Activated CD8-positive, alpha-beta T cell treated with anti-CD3 and anti-CD28 coated beads for 36 hours (primary cell): ENCODE results near the gene HIBCH. TPM values are rescaled to one million over a fixed set of nuclear protein-coding genes. Genes with fewer than 3 reads are reported as not detected.

Experiments
- ATAC-seq: fragments of 200-7000 bp; cut with Tn5 transposase; one replicate; pipeline ENCODE4 v1.10.0; 2021; ENCODE audit warnings: mild to moderate bottlenecking, moderate library complexity
- CTCF ChIA-PET: fragments of 350-600 bp; sonication (Branson Sonifier 250); formaldehyde crosslinking; loops from one replicate; lab custom pipeline; 2021; ENCODE audit warnings: antibody characterized with exemption; lab: Charles Lee
- POLR2A ChIA-PET: fragments of 350-600 bp; sonication (Branson Sonifier 250); formaldehyde crosslinking; loops from one replicate; lab custom pipeline; 2021; ENCODE audit warnings: antibody characterized with exemption; lab: Charles Lee
- DNase-seq: peaks from one replicate; pipeline ENCODE4 v3.0.0-alpha.2; 2020
- H3K27ac Mint-ChIP-seq: one replicate; pipeline ENCODE4 v1.8.0; 2021; ENCODE audit warnings: mild to moderate bottlenecking, mixed read lengths
- H3K27me3 Mint-ChIP-seq: one replicate; pipeline ENCODE4 v1.8.0; 2021; ENCODE audit warnings: mixed read lengths
- H3K36me3 Mint-ChIP-seq: one replicate; pipeline ENCODE4 v1.8.0; 2021; ENCODE audit warnings: low read depth, mixed read lengths
- H3K4me1 Mint-ChIP-seq: one replicate; pipeline ENCODE4 v1.8.0; 2021; ENCODE audit warnings: low read depth, mixed read lengths
- H3K4me3 Mint-ChIP-seq: one replicate; pipeline ENCODE4 v1.8.0; 2021; ENCODE audit warnings: mild to moderate bottlenecking, moderate library complexity, mixed read lengths
- H3K9me3 Mint-ChIP-seq: one replicate; pipeline ENCODE4 v1.8.0; 2021; ENCODE audit warnings: mixed read lengths
- intact Hi-C: fragments of 100-400 bp; cut with micrococcal nuclease; formaldehyde crosslinking; loops from one replicate; pipeline ENCODE4 v1.10.0; 2022
- total RNA-seq, 2 experiments: library from RNA; stranded (reverse); gene quantifications; one replicate each; pipeline ENCODE4 v1.2.3, GENCODE V29; 2021
- TF ChIP-seq, protein P1 (sequence below): fragments of 200-600 bp; IDR thresholded peaks from one replicate; pipeline ENCODE4 v1.8.0; 2022; ENCODE audit warnings: antibody characterized with exemption, mild to moderate bottlenecking

The HIBCH gene
- total RNA-seq, 2 experiments from 2014 or later: 17.6 to 19.3 TPM

DNA sequence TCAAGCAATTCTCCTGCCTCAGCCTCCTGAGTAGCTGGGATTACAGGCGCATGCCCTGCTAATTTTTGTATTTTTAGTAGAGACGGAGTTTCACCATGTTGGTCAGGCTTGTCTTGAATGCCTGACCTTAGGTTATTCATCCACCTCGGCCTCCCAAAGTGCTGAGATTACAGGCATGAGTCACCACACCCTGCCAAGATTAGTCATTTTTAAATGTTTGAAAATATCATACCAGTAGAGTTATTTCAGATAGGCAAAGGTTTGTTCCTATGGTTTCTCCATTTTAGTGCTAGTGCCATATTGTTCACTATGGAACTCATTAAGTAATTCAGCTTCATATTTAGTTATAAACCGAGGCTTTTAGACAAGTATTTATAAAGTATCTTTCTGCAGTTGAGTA lies 52.3 kb downstream of the HIBCH start:
- H3K27me3 Mint-ChIP-seq: no peaks in the 10 kb centered on the region
- intact Hi-C loops: no loop called here
- peaks cover 29% of the 10 kb centered on the region for H3K36me3 Mint-ChIP-seq
- TF ChIP-seq, protein P1, sequence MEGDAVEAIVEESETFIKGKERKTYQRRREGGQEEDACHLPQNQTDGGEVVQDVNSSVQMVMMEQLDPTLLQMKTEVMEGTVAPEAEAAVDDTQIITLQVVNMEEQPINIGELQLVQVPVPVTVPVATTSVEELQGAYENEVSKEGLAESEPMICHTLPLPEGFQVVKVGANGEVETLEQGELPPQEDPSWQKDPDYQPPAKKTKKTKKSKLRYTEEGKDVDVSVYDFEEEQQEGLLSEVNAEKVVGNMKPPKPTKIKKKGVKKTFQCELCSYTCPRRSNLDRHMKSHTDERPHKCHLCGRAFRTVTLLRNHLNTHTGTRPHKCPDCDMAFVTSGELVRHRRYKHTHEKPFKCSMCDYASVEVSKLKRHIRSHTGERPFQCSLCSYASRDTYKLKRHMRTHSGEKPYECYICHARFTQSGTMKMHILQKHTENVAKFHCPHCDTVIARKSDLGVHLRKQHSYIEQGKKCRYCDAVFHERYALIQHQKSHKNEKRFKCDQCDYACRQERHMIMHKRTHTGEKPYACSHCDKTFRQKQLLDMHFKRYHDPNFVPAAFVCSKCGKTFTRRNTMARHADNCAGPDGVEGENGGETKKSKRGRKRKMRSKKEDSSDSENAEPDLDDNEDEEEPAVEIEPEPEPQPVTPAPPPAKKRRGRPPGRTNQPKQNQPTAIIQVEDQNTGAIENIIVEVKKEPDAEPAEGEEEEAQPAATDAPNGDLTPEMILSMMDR: no peak
- no peak overlapping the region for H3K4me3 Mint-ChIP-seq
- ChIA-PET POLR2A (no interaction called here), CTCF (interaction anchor here (0.8 kb wide), 1 partner anchor 9 kb away, joined by 3 read pairs; no protein-coding TSS in a partner anchor)
- DNase-seq (no peak), ATAC-seq (no peak)
- no peaks in the 10 kb centered on the region for H3K9me3 Mint-ChIP-seq
- no peak overlapping the region for H3K27ac Mint-ChIP-seq
- no peaks in the 10 kb centered on the region for H3K4me1 Mint-ChIP-seq

DNA sequence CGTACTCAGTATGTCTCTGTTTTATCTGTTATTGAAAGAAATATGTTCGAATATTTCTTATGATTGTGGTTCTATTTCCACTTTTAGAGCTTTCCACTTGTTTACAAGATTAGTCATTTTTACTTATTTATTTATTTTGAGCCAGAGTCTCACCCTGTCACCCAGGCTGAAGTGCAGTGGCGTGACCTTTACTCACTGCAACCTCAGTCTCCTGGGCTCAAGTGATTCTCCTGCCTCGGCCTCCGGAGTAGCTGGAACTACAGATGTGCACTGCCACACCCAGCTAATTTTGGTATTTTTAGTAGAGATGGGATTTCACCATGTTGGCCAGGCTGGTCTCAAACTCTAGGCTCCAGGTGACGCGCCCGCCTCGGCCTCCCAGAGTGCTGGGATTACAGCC lies 53.3 kb downstream of the HIBCH start:
- Mint-ChIP-seq H3K27ac (no peak overlapping the region), H3K27me3 (no peaks in the 10 kb centered on the region), H3K9me3 (no peaks in the 10 kb centered on the region), H3K4me1 (no peaks in the 10 kb centered on the region), H3K4me3 (no peak overlapping the region), H3K36me3 (peaks cover 22% of the 10 kb centered on the region)
- TF ChIP-seq, protein P1: no peak
- intact Hi-C loops: no loop called here
- ATAC-seq: no peak
- CTCF ChIA-PET: interaction anchor here (1.3 kb wide), 1 partner anchor 10 kb away, joined by 4 read pairs; no protein-coding TSS in a partner anchor
- POLR2A ChIA-PET: interaction anchor here (0.6 kb wide), 1 partner anchor 26 kb away, joined by 4 read pairs; no protein-coding TSS in a partner anchor
- DNase-seq: no peak

DNA sequence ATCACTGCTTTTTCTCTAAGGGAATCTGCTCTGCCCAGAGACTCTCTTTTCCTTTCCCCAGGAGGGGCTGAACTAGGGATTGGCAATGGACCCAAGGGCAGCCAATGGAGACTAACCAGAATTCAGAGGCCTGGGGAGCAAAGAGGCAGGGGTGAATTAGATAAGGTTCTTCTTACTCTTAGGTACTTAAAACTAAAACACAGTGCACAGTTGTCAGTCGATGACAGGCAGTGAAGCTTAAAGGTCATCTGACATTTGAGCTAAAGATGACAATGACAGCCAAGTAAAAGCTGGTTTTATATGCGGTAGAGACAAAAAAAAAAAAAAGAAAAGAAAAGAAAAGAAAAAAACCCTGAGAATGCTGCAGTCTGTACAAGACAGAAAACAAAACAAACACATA lies 57.8 kb downstream of the HIBCH start:
- ChIA-PET POLR2A (interaction anchor here (0.6 kb wide), 1 partner anchor 430 kb away, joined by 5 read pairs; no protein-coding TSS in a partner anchor), CTCF (no interaction called here)
- TF ChIP-seq, protein P1: no peak
- H3K27me3 Mint-ChIP-seq: no peaks in the 10 kb centered on the region
- no peak for DNase-seq
- no peak for ATAC-seq
- intact Hi-C loops: no loop called here
- H3K36me3 Mint-ChIP-seq: peaks cover 38% of the 10 kb centered on the region
- H3K9me3 Mint-ChIP-seq: peaks cover 7% of the 10 kb centered on the region
- H3K4me1 Mint-ChIP-seq: no peaks in the 10 kb centered on the region
- H3K4me3 Mint-ChIP-seq: no peak overlapping the region
- no peak overlapping the region for H3K27ac Mint-ChIP-seq

DNA sequence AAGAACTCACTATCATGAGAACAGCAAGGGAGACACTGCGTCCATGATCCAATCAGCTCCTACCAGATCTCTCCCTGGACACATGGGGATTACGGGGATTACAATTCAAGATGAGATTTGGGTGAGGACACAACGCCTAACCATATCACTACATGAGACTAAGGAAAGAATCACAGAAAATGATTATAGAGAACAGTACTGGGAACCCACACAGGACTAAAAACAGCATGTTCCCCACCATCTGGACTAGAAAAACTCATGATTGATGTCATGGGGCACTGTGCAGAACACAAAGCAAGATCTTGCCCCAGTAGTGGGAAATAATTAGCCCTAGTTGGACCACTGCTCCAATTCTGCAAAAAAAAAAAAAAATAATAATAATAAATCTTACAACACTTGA lies 63.5 kb downstream of the HIBCH start:
- H3K27me3 Mint-ChIP-seq: no peaks in the 10 kb centered on the region
- TF ChIP-seq, protein P1: no peak
- H3K4me1 Mint-ChIP-seq: no peaks in the 10 kb centered on the region
- ChIA-PET POLR2A (no interaction called here), CTCF (no interaction called here)
- intact Hi-C loops: no loop called here
- peaks cover 7% of the 10 kb centered on the region for H3K9me3 Mint-ChIP-seq
- DNase-seq (no peak), ATAC-seq (peak; percentile 24)
- no peak overlapping the region for H3K27ac Mint-ChIP-seq
- H3K36me3 Mint-ChIP-seq: peaks cover 45% of the 10 kb centered on the region
- no peak overlapping the region for H3K4me3 Mint-ChIP-seq

DNA sequence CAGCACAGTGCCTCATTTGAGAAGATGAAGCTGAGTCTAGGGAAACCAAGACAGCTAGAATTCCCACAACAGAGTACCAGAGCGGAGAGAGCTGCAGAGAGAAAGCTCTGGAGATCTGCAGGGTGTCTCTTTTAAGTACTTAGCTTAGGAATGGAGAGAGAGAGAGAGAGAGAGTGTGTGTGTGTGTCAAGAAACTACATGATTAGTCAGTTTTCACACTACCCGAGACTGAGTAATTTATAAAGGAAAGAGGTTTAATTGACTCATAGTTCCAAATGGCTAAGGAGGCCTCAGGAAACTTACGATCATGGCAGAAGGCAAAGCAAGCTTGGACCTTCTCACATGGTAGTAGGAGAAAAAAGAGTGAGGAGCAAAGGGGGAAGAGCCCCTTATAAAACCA lies 64.0 kb downstream of the HIBCH start:
- H3K27ac Mint-ChIP-seq: no peak overlapping the region
- ATAC-seq (peak; percentile 77), DNase-seq (no peak)
- H3K36me3 Mint-ChIP-seq: peaks cover 45% of the 10 kb centered on the region
- TF ChIP-seq, protein P1: no peak
- H3K4me1 Mint-ChIP-seq: no peaks in the 10 kb centered on the region
- POLR2A ChIA-PET: no interaction called here
- H3K4me3 Mint-ChIP-seq: no peak overlapping the region
- peaks cover 7% of the 10 kb centered on the region for H3K9me3 Mint-ChIP-seq
- CTCF ChIA-PET: interaction anchor here (1.3 kb wide), 1 partner anchor 167 kb away, joined by 4 read pairs; no protein-coding TSS in a partner anchor
- intact Hi-C loops: no loop called here
- no peaks in the 10 kb centered on the region for H3K27me3 Mint-ChIP-seq
